Retinal pigment epithelial cell (primary cell): Measurements from ENCODE around the gene PROKR2.

Experiments
- DNase-seq: peaks from one replicate; pipeline ENCODE4 v3.0.0-alpha.2; 2010; ENCODE audit warnings: low read depth
- H3K4me3 ChIP-seq: 2 replicates; pipeline ENCODE4 v1.5.1; 2011; ENCODE audit warnings: mild to moderate bottlenecking, low read length, control low read depth, moderate library complexity
- CTCF ChIP-seq: conservative IDR thresholded peaks from 2 replicates; pipeline ENCODE4 v1.5.1; 2011; ENCODE audit warnings: low read depth, low read length, control low read depth, inconsistent platforms

The PROKR2 gene

GRCh38 chr20:5316188-5317158, at the start of gene PROKR2:
Gene PROKR2 (minus strand): TSS chr20:5316954. CDS start chr20:5314369, 2,585 bp downstream.
- TF ChIP-seq CTCF: no peak
- H3K4me3 ChIP-seq: no peak within 1 kb of the TSS
- DNase-seq: no peak

GRCh38 chr20:5364997-5365597, 48.3 kb upstream of the PROKR2 start:
- no peak for TF ChIP-seq CTCF
- no peak overlapping the region for H3K4me3 ChIP-seq
- no peak for DNase-seq

GRCh38 chr20:5364136-5364821, 47.5 kb upstream of the PROKR2 start:
- DNase-seq: no peak
- H3K4me3 ChIP-seq: no peak overlapping the region
- TF ChIP-seq CTCF: no peak

- no peak for DNase-seq
- TF ChIP-seq CTCF: no peak
- no peak overlapping the region for H3K4me3 ChIP-seq
Observed at GRCh38 chr20:5362771-5363170, 46.0 kb upstream of the PROKR2 start.

GRCh38 chr20:5361176-5361575, 44.4 kb upstream of the PROKR2 start:
- DNase-seq: no peak
- no peak overlapping the region for H3K4me3 ChIP-seq
- TF ChIP-seq CTCF: no peak

- TF ChIP-seq CTCF: no peak
- no peak overlapping the region for H3K4me3 ChIP-seq
- no peak for DNase-seq
Observed at GRCh38 chr20:5357946-5358345, 41.2 kb upstream of the PROKR2 start.
